HFF-Myc (cell line): ENCODE results near the gene PIGM.

Experiments
- DNase-seq: peaks from one replicate; pipeline ENCODE4 v3.0.0-alpha.2; 2011; ENCODE audit warnings: low read depth; ENCODE audit errors: extremely low read depth
- H3K4me3 ChIP-seq: replicated peaks from 2 replicates; pipeline ENCODE4 v1.5.1; 2011; ENCODE audit warnings: low read depth, mild to moderate bottlenecking, control low read depth, low read length
- TF ChIP-seq, protein P1 (sequence below): IDR thresholded peaks from 2 replicates; pipeline ENCODE4 v1.5.1; 2012; ENCODE audit warnings: mild to moderate bottlenecking, low read depth, low read length, control low read depth; ENCODE audit errors: missing control alignments

PIGM gene

DNA sequence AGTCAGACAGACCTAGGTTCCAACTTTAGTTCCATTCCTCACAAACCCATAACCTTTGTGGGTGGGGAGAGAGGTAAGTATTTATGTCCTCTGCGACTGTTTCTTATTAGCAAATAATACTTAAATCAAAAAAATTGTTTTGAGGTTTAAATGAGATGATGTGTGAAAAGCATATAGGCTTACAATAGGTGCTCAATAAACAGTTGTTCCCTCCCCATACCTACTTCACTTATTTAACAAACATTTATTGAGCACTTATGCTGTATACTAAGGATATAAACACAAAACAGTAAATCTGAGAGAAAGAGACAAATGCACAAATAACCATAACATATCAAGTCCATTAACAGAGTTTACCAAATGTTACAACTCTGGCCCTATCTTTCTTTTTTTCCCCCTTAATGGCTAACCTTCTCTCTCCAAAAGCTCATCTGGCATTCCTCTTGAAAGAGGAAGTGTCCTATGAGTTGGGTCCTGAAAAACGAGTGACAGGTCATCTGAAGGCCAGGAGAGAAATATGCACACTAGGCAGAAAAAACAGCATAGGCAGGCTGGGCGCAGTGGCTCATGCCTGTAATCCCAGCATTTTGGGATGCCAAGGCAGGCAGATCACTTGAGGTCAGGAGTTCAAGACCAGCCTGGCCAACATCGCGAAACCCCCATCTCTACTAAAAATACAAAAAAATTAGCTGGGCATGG is 10.3 kb downstream of the PIGM start:
- no peak overlapping the region for H3K4me3 ChIP-seq
- DNase-seq, result no peak
- TF ChIP-seq, protein P1, sequence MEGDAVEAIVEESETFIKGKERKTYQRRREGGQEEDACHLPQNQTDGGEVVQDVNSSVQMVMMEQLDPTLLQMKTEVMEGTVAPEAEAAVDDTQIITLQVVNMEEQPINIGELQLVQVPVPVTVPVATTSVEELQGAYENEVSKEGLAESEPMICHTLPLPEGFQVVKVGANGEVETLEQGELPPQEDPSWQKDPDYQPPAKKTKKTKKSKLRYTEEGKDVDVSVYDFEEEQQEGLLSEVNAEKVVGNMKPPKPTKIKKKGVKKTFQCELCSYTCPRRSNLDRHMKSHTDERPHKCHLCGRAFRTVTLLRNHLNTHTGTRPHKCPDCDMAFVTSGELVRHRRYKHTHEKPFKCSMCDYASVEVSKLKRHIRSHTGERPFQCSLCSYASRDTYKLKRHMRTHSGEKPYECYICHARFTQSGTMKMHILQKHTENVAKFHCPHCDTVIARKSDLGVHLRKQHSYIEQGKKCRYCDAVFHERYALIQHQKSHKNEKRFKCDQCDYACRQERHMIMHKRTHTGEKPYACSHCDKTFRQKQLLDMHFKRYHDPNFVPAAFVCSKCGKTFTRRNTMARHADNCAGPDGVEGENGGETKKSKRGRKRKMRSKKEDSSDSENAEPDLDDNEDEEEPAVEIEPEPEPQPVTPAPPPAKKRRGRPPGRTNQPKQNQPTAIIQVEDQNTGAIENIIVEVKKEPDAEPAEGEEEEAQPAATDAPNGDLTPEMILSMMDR, result no peak

DNA sequence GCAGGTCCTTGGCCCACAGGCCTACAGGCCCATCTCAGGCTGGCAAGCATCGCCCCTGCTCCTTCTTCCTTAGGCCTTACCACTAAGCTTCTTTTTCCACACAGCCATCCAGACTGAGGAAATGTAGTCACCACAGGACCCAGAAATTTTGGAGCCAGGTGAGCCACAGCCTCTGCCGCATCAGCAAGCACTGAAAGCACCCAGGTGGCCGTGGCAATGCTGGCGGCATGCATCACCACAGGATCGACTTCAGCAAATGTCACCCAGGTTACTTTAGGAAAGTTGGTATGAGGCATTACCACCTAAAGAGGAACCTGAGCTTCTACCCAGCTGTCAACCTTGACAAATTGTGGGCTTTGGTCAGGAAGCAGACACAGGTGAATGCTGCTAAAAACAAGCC is 11.6 kb downstream of the PIGM start:
- TF ChIP-seq, protein P1, result no peak
- H3K4me3 ChIP-seq, result no peak overlapping the region
- DNase-seq, result no peak

DNA sequence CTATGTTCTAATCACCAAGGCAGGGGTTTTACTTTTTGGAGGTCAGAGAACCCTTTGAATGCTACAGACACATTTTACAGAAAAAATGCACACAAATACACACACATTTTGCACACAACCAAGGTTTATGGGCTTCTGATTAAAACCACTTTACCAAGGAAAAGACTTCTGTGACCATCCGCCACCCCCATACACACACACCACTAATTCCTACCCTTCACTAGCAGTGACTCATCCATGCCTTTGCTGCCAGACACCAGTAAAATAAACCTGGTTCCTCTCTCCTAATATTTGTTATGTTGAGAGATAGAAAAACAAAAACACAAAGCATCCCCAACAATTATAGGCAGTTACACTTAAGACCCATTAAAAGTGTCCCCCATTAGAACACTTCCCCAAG is 12.9 kb downstream of the PIGM start:
- DNase-seq, result no peak
- H3K4me3 ChIP-seq, result no peak overlapping the region
- TF ChIP-seq, protein P1, result no peak

- no peak overlapping the region for H3K4me3 ChIP-seq
- DNase-seq, result no peak
- TF ChIP-seq, protein P1, result no peak
These were observed 13.4 kb downstream of the PIGM start for GRCh38 chr1:160018347-160018746.

GRCh38 chr1:160017592-160017991 is 14.2 kb downstream of the PIGM start:
- TF ChIP-seq, protein P1, result no peak
- H3K4me3 ChIP-seq, result no peak overlapping the region
- DNase-seq, result no peak

DNA sequence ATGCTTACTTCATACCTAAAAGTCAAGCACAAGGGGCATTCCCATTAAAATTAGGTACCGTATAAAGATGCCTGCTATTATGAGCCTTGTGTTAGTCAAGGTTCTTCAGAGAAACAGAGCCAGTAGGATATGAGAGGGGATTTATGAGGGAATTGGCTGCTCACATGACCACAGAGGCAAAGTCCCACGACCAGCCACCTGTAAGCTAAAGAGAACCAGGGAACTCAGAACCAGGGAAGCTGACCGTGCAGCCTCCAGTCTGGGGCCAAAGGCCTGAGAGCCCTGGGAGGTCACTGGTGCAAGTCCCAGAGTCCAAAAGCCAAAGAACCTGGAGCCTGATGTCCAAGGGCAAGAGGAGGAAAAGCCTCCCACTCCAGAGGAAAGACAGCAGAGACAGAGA is 20.0 kb downstream of the PIGM start:
- H3K4me3 ChIP-seq, result no peak overlapping the region
- TF ChIP-seq, protein P1, result no peak
- no peak for DNase-seq

DNA sequence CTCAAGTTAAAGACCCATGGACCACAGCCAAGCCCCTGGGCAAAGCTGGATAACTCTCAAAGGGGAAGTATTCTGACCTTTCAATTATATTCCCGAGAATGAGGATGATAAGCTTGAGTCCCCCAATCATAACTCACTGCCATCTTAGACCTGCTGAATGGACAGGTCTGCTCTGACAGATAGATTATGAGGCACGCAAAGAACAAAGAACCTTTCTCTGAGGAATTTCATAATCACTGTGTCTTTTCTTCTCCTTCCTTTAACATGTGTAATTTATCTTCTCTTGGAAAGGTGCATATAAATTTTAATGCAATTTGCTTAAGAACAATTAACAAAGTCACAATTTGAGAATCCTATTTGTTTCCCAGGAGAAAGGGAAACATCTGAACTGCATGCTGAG is 22.0 kb downstream of the PIGM start:
- no peak for DNase-seq
- TF ChIP-seq, protein P1, result no peak
- H3K4me3 ChIP-seq, result no peak overlapping the region
